Fibroblast of the aortic adventitia (primary cell): Measurements from ENCODE around the gene DNAL4. TPM values are rescaled to one million over a fixed set of nuclear protein-coding genes. Genes with fewer than 3 reads are reported as not detected.
A peak's percentile ranks its signal among the peaks of the same experiment; 100 is the strongest.

ENCODE experiments used
- DNase-seq: peaks from one replicate; pipeline ENCODE4 v3.0.0-alpha.2; 2010; ENCODE audit warnings: low read depth
- H3K4me3 ChIP-seq: 2 replicates; pipeline ENCODE4 v1.5.1; 2011; ENCODE audit warnings: low read depth, mild to moderate bottlenecking, control low read depth, low read length, moderate library complexity
- total RNA-seq: library from RNA; depleted of rRNA; stranded (reverse); fragments of >200 nt; gene quantifications from 2 replicates; pipeline ENCODE4 v1.2.3, GENCODE V29; 2012; ENCODE audit warnings: low replicate concordance
- TF ChIP-seq, protein P1 (sequence below): IDR thresholded peaks from 2 replicates; pipeline ENCODE4 v1.5.1; 2011; ENCODE audit warnings: mild to moderate bottlenecking, low read length, control low read depth, inconsistent platforms; ENCODE audit not compliant: insufficient read depth

Gene DNAL4
- total RNA-seq, 1 donor = 11.0 TPM

DNA sequence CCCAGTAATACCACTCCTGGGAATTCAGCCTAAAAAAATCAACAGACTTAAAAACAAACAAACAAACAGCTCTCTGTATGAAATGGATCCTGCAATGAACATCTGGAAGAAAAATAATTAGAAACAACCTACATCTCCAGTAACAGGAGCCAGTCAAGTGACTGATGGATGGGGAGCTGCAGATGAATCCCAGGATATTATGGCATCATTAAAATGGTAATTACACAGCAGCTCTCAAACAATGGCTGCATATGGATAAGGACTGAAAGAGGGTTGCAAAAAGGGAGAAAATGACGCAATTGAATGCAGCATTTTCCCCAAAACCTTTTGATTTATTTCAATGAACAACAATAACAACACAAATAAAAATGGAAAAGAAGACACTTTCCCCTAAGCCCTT lies 45.7 kb upstream of the DNAL4 start:
- TF ChIP-seq, protein P1, sequence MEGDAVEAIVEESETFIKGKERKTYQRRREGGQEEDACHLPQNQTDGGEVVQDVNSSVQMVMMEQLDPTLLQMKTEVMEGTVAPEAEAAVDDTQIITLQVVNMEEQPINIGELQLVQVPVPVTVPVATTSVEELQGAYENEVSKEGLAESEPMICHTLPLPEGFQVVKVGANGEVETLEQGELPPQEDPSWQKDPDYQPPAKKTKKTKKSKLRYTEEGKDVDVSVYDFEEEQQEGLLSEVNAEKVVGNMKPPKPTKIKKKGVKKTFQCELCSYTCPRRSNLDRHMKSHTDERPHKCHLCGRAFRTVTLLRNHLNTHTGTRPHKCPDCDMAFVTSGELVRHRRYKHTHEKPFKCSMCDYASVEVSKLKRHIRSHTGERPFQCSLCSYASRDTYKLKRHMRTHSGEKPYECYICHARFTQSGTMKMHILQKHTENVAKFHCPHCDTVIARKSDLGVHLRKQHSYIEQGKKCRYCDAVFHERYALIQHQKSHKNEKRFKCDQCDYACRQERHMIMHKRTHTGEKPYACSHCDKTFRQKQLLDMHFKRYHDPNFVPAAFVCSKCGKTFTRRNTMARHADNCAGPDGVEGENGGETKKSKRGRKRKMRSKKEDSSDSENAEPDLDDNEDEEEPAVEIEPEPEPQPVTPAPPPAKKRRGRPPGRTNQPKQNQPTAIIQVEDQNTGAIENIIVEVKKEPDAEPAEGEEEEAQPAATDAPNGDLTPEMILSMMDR = no peak
- H3K4me3 ChIP-seq = no peak overlapping the region
- no peak for DNase-seq

DNA sequence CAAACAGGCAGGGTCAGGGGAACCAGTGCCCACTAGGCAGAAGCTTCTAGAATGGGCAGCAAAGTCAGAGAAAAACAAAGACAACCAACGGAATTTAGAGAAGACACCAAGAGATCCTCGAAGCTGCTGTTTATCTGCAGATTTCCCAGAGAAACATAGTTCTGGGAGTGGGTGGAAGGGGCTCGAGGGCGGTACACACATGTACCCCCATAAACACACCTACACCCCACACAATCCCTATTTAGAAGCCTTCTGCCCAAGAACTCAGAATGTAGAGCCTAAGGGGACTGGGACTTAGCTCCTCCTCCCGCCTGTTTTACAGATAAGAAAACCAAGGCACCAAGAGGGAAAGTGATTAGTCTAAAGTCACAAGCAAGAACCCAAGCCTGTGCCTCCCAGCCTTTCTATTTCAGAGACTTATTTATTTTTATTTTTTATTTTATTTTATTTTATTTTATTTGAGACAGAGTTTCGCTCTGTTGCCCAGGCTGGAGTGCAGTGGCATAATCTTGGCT lies 43.5 kb upstream of the DNAL4 start:
- TF ChIP-seq, protein P1 = no peak
- DNase-seq = no peak
- H3K4me3 ChIP-seq = no peak overlapping the region

DNA sequence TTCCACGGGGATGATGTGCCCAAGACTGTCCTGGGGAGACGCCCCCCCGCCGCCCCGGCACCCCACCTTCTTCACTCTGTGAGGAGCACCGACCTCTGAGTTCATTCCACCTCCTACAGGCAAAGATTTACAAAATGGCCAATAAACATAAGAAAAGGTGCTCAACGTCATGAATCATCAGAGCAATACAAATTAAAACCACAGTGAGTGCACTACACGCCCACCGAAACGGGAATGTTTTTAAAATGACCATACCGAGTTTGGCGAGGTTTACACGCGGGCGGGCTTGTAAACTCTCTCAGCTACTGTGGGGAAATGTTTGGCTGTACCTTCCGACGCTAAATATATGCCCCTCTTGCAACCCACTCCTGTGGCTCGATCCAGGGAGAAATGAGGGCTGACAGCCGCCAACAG lies 42.0 kb upstream of the DNAL4 start:
- TF ChIP-seq, protein P1 = no peak
- DNase-seq = peak; percentile 11
- H3K4me3 ChIP-seq = no peak overlapping the region

DNA sequence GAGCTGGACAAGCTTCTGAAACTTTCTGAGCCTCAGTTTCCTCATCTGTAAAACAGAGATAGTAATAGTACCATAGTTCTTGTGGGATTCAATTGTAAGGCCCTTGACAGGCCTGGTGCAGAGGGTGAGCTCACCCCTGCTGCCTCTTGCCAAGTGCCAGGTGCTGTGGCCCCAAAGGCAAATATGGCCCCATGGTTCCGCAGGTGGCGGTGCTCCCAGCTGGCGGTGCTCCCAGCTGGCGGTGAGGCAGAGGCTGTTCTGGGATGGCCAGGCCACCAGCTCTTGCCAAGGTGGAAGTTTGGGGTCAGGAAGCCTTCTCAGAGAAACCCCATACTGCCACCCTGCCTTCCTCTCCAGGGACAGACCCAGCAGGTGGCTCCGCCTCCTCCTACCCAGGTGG lies 41.0 kb upstream of the DNAL4 start:
- TF ChIP-seq, protein P1 = no peak
- no peak overlapping the region for H3K4me3 ChIP-seq
- no peak for DNase-seq

DNA sequence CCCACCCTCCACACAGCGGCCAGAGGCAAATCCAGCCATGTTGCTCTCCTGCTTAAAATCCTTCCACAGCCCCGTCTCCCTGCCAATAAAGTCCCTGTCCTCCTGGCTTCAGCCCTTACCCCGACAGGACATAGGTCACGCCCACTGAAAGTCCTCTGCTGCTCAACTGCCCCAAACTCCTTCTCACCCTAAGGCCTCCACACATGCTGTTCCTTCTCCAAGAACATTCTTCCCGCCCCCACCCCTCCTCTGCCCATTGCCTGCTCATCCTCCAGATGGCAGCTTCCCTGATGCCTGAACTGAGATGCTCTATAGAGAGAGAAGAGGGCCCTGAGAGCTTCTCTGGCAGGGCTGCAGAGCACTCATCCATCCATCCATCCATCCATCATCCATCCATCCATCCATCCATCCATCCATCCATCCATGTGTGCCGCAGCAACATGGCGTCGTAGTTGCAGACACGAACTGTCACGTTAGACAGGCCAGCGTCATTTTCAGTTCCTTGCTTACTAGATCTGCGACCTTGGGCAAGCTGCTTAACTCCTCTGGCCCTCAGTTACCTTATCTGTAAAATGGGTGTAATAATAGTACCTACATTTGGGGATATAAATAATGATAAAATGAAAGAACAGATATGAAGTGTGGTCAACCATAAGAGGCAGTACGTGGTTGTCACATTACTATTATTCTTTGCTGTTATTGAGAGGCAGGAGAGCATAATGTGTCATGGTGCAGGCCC lies 40.4 kb upstream of the DNAL4 start:
- DNase-seq = no peak
- H3K4me3 ChIP-seq = no peak overlapping the region
- TF ChIP-seq, protein P1 = no peak

DNA sequence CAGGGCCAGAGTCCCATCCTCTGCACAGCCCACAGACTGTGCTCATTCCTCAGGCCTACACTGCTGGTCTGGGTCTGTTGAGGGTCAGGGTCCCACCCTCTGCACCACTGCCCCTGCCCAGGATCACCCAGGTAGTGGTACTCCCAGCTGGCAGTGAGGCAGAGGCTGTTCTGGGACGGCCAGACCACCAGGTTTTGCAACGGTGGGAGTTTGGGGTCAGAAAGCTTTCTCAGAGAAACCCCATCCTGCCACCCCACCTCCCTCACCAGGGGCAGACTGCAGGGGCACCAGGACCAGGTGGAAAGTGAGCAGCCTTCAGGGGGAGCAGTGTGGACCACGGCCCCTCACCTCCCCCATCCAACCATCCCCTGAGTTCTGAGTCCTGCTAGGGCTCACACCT lies 39.1 kb upstream of the DNAL4 start:
- TF ChIP-seq, protein P1 = no peak
- no peak for DNase-seq
- H3K4me3 ChIP-seq = no peak overlapping the region
